Hepatocyte (in vitro differentiated cells): ENCODE results near the gene PCDHGA6. TPM values are rescaled to one million over a fixed set of nuclear protein-coding genes. Genes with fewer than 3 reads are reported as not detected.
"Not testable (repeated sequence)": the region's sequence is repeated elsewhere in the genome, so short reads cannot be mapped to it uniquely, and the experiment has no call there.

ENCODE experiments used
- DNase-seq: peaks from one replicate; pipeline ENCODE4 v3.0.0-alpha.2; 2016; ENCODE audit warnings: low spot score
- H2AFZ ChIP-seq: fragments of 200-600 bp; sonication (generic); 2 replicates; pipeline ENCODE4 v1.6.0; 2016; ENCODE audit warnings: antibody characterized with exemption, mild to moderate bottlenecking
- H3K27ac ChIP-seq: fragments of 200-600 bp; sonication (generic); 2 replicates; pipeline ENCODE4 v1.5.1; 2016; ENCODE audit warnings: mild to moderate bottlenecking
- H3K27me3 ChIP-seq: fragments of 200-600 bp; sonication (generic); 2 replicates; pipeline ENCODE4 v1.6.1; 2016
- H3K36me3 ChIP-seq: fragments of 200-600 bp; sonication (generic); replicated peaks from 2 replicates; pipeline ENCODE4 v1.5.1; 2016; ENCODE audit warnings: low read depth; ENCODE audit not compliant: insufficient read depth
- H3K4me1 ChIP-seq: fragments of 200-600 bp; sonication (generic); 2 replicates; pipeline ENCODE4 v1.5.1; 2016; ENCODE audit warnings: mild to moderate bottlenecking, moderate library complexity; ENCODE audit not compliant: insufficient read depth
- H3K4me2 ChIP-seq: fragments of 200-600 bp; sonication (generic); 2 replicates; pipeline ENCODE4 v1.6.0; 2016
- H3K4me3 ChIP-seq: fragments of 200-600 bp; sonication (generic); 2 replicates; pipeline ENCODE4 v1.5.1; 2016; ENCODE audit warnings: mild to moderate bottlenecking
- H3K79me2 ChIP-seq: fragments of 200-600 bp; sonication (generic); 2 replicates; pipeline ENCODE4 v1.6.0; 2017; ENCODE audit warnings: mild to moderate bottlenecking
- H3K9me2 ChIP-seq: fragments of 200-600 bp; sonication (generic); replicated peaks from 2 replicates; pipeline ENCODE4 v1.6.0; 2017; ENCODE audit warnings: mild to moderate bottlenecking; ENCODE audit not compliant: insufficient read depth
- H3K9me3 ChIP-seq: fragments of 200-600 bp; sonication (generic); 2 replicates; pipeline ENCODE4 v1.5.1; 2016; ENCODE audit warnings: low read depth, mild to moderate bottlenecking
- H4K20me1 ChIP-seq: fragments of 200-600 bp; sonication (generic); 2 replicates; pipeline ENCODE4 v1.6.0; 2016; ENCODE audit warnings: mild to moderate bottlenecking; ENCODE audit not compliant: insufficient read depth, poor library complexity, severe bottlenecking
- EZH2 ChIP-seq: fragments of 200-600 bp; sonication (generic); IDR thresholded peaks from 2 replicates; pipeline ENCODE4 v1.6.1; 2016; ENCODE audit warnings: antibody characterized with exemption, mild to moderate bottlenecking, borderline replicate concordance
- EZH2phosphoT487 ChIP-seq: fragments of 200-600 bp; sonication (generic); IDR thresholded peaks from one replicate; pipeline ENCODE4 v1.6.1; 2018; ENCODE audit warnings: antibody characterized with exemption, mild to moderate bottlenecking, low read depth, moderate library complexity; ENCODE audit not compliant: unreplicated experiment, severe bottlenecking
- WGBS: methylation state at CpG from one replicate; pipeline ENCODE4 v1.1.6; 2016; ENCODE audit warnings: low lambda C conversion rate; ENCODE audit errors: missing lambda C conversion rate; 5-methylcytosine and 5-hydroxymethylcytosine counted together
- polyA plus RNA-seq: library from polyadenylated mRNA; unstranded; fragments of >200 nt; fragmentation: Nextera tagmentation; extraction: Ambion mirVana; gene quantifications from 2 replicates; pipeline ENCODE4 v1.2.1, GENCODE V29; 2016
- total RNA-seq: library from RNA; depleted of rRNA; stranded (reverse); fragments of >200 nt; gene quantifications from 2 replicates; pipeline ENCODE4 v1.2.3, GENCODE V29; 2014
- TF ChIP-seq, protein P1 (sequence below): fragments of 200-600 bp; sonication (generic); IDR thresholded peaks from 2 replicates; pipeline ENCODE4 v1.5.1; 2016; ENCODE audit warnings: antibody characterized with exemption, mild to moderate bottlenecking; ENCODE audit not compliant: poor library complexity

PCDHGA6 gene
- total and polyA plus RNA-seq, 2 experiments from 2014 or later = 0.11 TPM; not detected in 1

DNA sequence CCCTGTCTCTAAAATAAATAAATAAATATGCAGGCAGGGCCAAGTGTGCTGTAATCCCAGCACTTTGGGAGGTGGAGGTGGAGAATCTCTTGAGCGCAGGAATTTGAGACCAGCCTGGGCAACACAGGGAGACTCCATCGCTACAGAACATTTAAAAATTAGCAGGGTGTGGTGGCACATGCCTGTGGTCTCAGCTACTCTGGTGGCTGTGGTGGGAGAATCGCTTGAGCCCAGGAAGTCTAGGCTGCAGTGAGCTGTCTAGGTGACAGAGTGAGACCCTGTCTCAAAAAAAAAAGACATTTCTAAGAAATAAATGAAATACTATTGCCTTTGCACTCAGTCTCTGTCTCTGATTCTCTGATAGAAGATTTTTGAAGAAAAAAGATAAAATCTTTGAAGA, 37.9 kb downstream of the PCDHGA6 start:
- 97% methylated on average over 3 of the region's 3 CpGs for WGBS
- Histone ChIP-seq H3K27me3 (no peaks in the 10 kb centered on the region), H3K4me2 (peak overlapping the region; percentile 41), H3K9me3 (peaks cover 43% of the 10 kb centered on the region), H4K20me1 (no peaks in the 10 kb centered on the region), H3K79me2 (peaks cover 25% of the 10 kb centered on the region), H3K36me3 (peaks cover 7% of the 10 kb centered on the region), H3K27ac (no peak overlapping the region), H3K4me3 (no peak overlapping the region), H3K4me1 (no peaks in the 10 kb centered on the region), H3K9me2 (no peaks in the 10 kb centered on the region), H2AFZ (no peak overlapping the region)
- TF ChIP-seq EZH2 (no peak), EZH2phosphoT487 (no peak)
- TF ChIP-seq, protein P1, sequence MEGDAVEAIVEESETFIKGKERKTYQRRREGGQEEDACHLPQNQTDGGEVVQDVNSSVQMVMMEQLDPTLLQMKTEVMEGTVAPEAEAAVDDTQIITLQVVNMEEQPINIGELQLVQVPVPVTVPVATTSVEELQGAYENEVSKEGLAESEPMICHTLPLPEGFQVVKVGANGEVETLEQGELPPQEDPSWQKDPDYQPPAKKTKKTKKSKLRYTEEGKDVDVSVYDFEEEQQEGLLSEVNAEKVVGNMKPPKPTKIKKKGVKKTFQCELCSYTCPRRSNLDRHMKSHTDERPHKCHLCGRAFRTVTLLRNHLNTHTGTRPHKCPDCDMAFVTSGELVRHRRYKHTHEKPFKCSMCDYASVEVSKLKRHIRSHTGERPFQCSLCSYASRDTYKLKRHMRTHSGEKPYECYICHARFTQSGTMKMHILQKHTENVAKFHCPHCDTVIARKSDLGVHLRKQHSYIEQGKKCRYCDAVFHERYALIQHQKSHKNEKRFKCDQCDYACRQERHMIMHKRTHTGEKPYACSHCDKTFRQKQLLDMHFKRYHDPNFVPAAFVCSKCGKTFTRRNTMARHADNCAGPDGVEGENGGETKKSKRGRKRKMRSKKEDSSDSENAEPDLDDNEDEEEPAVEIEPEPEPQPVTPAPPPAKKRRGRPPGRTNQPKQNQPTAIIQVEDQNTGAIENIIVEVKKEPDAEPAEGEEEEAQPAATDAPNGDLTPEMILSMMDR = no peak
- DNase-seq = no peak

DNA sequence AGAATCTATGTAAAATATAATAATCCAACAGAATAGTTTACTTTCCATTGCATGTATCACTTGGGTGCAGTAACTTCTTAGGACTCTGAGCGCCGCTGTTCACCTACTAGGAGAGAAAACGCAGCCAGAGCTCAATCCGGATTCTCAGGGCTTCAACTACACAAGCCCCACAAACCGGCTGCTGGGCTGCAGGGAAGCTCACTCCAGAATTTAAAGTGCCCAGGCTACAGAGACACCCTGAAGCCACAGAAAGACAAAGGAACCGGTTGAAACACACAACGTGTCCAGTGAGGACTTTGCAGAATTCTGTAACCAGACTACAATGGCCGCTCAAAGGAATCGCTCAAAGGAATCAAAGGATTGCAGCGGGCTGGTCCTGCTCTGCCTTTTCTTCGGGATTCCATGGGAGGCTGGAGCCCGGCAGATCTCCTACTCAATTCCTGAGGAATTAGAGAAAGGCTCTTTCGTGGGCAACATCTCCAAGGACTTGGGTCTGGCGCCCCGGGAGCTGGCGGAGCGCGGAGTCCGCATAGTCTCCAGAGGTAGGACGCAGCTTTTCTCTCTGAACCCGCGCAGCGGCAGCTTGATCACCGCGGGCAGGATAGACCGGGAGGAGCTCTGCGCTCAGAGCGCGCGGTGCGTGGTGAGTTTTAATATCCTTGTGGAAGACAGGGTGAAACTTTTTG, 39.3 kb downstream of the PCDHGA6 start, which contains the start of gene PCDHGA10:
Gene PCDHGA10 (plus strand): TSS at position 134 of the 686 bp plus-strand sequence. CDS start 189 bp downstream, at position 323.
- H3K9me3 ChIP-seq = peaks cover 44% of the 10 kb centered on the region
- 49% methylated on average over 31 of the region's 31 CpGs for whole genome bisulfite sequencing
- no peaks in the 10 kb centered on the region for H4K20me1 ChIP-seq
- TF ChIP-seq, protein P1 = peak; percentile 49
- no peak for TF ChIP-seq EZH2
- TF ChIP-seq EZH2phosphoT487 = no peak
- peak within 1 kb of the TSS; percentile 53 for H2AFZ ChIP-seq
- H3K4me1 ChIP-seq = no peaks in the 10 kb centered on the region
- peaks cover 4% of the 10 kb centered on the region for H3K36me3 ChIP-seq
- H3K4me3 ChIP-seq = peak within 1 kb of the TSS; percentile 44
- H3K4me2 ChIP-seq = peak within 1 kb of the TSS; percentile 73
- peak; percentile 74 for DNase-seq
- no peaks in the 10 kb centered on the region for H3K9me2 ChIP-seq
- peak within 1 kb of the TSS; percentile 54 for H3K27ac ChIP-seq
- H3K79me2 ChIP-seq = peaks cover 25% of the 10 kb centered on the region
- H3K27me3 ChIP-seq = no peaks in the 10 kb centered on the region

DNA sequence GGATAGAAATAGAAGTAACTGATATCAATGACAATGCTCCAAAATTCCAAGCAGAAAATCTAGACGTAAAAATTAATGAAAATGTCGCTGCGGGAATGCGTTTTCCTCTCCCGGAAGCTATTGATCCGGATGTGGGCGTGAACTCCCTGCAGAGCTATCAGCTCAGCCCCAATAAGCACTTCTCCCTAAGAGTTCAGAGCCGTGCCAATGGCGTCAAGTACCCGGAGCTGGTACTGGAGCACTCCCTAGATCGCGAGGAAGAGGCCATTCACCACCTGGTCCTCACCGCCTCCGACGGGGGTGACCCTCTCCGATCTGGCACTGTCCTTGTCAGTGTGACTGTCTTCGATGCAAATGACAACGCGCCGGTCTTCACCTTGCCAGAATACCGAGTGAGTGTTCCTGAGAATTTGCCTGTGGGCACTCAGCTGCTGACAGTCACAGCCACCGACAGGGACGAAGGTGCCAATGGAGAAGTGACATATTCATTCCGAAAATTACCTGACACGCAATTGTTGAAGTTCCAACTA, 39.9 kb downstream of the PCDHGA6 start:
- H3K9me2 ChIP-seq = no peaks in the 10 kb centered on the region
- H2AFZ ChIP-seq = peak overlapping the region; percentile 53
- no peaks in the 10 kb centered on the region for H3K27me3 ChIP-seq
- WGBS = 74% methylated on average over 25 of the region's 25 CpGs
- no peak overlapping the region for H3K27ac ChIP-seq
- H4K20me1 ChIP-seq = no peaks in the 10 kb centered on the region
- DNase-seq = no peak
- H3K4me1 ChIP-seq = no peaks in the 10 kb centered on the region
- TF ChIP-seq EZH2 (no peak), EZH2phosphoT487 (no peak)
- TF ChIP-seq, protein P1 = no peak
- peak overlapping the region; percentile 73 for H3K4me2 ChIP-seq
- peaks cover 49% of the 10 kb centered on the region for H3K9me3 ChIP-seq
- peak overlapping the region; percentile 4 for H3K4me3 ChIP-seq
- H3K79me2 ChIP-seq = peaks cover 24% of the 10 kb centered on the region
- peaks cover 4% of the 10 kb centered on the region for H3K36me3 ChIP-seq

DNA sequence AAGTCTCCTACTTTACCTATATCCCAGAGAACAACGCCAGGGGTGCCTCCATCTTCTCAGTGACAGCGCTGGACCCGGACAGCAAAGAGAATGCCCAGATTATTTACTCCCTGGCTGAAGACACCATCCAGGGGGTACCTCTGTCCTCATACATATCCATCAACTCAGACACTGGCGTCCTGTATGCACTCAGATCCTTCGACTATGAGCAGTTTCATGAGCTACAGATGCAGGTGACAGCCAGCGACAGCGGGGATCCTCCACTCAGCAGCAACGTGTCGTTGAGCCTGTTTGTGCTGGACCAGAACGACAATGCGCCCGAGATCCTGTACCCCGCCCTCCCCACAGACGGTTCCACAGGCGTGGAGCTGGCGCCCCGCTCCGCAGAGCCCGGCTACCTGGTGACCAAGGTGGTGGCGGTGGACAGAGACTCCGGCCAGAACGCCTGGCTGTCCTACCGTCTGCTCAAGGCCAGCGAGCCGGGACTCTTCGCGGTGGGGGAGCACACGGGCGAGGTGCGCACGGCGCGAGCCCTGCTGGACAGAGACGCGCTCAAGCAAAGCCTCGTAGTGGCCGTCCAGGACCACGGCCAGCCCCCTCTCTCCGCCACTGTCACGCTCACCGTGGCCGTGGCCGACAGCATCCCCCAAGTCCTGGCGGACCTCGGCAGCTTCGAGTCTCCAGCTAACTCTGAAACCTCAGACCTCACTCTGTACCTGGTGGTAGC, 41.0 kb downstream of the PCDHGA6 start:
- H3K36me3 ChIP-seq, H3K4me2 ChIP-seq, H3K4me3 ChIP-seq, DNase-seq, H3K4me1 ChIP-seq, H2AFZ ChIP-seq, H3K9me2 ChIP-seq, H4K20me1 ChIP-seq, H3K27ac ChIP-seq, H3K27me3 ChIP-seq: not testable (repeated sequence)
- Histone ChIP-seq H3K9me3 (peaks cover 49% of the 10 kb centered on the region), H3K79me2 (peaks cover 16% of the 10 kb centered on the region)
- 99% methylated on average over 43 of the region's 46 CpGs for WGBS

DNA sequence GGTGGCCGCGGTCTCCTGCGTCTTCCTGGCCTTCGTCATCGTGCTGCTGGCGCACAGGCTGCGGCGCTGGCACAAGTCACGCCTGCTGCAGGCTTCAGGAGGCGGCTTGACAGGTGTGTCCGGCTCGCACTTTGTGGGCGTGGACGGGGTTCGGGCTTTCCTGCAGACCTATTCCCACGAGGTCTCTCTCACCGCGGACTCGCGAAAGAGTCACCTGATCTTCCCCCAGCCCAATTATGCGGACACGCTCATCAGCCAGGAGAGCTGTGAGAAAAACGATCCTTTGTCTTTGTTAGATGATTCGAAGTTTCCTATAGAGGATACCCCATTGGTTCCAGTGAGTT, 41.6 kb downstream of the PCDHGA6 start:
- H3K4me1 ChIP-seq, H2AFZ ChIP-seq, H3K27ac ChIP-seq, H3K4me3 ChIP-seq, H3K9me2 ChIP-seq, H3K36me3 ChIP-seq, H4K20me1 ChIP-seq, DNase-seq, H3K27me3 ChIP-seq, H3K4me2 ChIP-seq: not testable (repeated sequence)
- Histone ChIP-seq H3K9me3 (peaks cover 52% of the 10 kb centered on the region), H3K79me2 (peaks cover 17% of the 10 kb centered on the region)
- over 99% methylated on average over 22 of the region's 24 CpGs for WGBS
